GM10266 (cell line): ENCODE data around the gene FAM3C.

Source experiments
- DNase-seq: peaks from one replicate; pipeline ENCODE4 v3.0.0; 2012; ENCODE audit errors: extremely low spot score
- CTCF ChIP-seq: IDR thresholded peaks from 2 replicates; pipeline ENCODE4 v1.5.1; 2012; ENCODE audit warnings: mild to moderate bottlenecking, low read depth; ENCODE audit not compliant: control insufficient read depth, insufficient read depth; ENCODE audit errors: missing control alignments

The FAM3C gene

DNA sequence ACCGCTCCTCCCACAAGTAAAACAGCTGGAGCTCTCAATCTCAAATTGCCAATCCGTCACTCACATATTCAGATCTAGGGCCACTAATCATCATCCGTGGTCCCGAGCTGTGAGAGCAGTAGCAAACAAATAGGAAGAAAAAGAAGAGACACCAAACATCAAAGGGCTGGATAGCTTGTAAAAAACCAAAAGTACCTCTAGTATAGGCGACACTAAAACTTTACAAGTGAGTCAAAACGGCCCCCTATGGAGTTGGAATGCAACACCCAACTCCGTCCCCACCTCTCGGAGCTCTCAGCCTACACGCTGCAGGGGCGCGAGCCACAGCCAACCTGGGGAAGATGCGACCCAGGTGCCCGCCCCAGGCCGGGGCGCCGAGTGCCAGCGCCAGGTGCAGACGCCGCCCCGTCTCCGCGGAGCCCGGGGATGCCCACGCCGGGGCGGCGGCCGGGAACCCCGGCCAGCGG lies 581 bp downstream of the FAM3C start:
- peak; percentile 65 for DNase-seq
- TF ChIP-seq CTCF, result no peak

DNA sequence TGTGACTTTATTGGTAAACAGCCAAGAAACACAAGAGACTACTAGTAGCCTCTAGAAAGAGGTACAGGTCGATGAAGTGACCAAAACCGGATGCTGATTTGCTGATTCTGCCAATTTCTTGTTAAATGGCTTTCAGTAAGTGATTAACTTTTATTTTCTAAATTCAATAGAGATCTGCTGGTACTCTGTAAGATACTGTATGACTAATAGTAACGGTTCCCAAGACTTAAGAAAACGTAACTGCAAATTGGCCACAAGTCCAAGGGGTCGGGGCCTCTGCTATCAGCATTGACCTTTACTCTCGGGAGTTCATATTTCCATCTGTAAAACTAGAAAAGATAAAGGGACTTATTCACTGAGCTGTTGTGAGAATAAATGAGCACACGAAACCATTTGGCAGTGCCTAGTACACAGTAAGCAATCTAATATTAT lies 1.4 kb downstream of the FAM3C start:
- peak; percentile 28 for DNase-seq
- TF ChIP-seq CTCF, result no peak

- no peak for DNase-seq
Measured at GRCh38 chr7:121393005-121393366, 3.1 kb downstream of the FAM3C start.

GRCh38 chr7:121392277-121393004 lies 3.7 kb downstream of the FAM3C start:
- TF ChIP-seq CTCF, result no peak
- DNase-seq, result no peak

More at GRCh38 chr7:121393005-121393366, 3.1 kb downstream of the FAM3C start:
- no peak for TF ChIP-seq CTCF

DNA sequence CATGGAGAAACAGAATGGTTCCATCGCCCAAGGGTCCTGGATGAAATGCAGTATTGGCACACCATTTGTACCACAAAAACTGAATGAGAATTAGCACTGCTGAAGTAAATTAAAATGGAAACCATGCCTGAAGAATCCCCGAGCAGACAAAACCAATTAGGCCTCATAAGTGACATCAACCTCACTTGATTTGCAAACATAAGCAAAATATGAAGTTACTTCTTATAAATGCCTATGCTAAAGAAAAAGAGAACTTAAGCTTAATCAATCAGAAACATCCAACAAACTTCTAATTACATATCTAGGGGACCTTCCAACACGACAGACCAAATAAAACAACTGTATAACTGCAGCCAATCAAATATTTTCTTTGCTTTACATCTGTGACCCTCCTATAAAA lies 4.4 kb downstream of the FAM3C start:
- TF ChIP-seq CTCF, result no peak
- DNase-seq, result no peak

DNA sequence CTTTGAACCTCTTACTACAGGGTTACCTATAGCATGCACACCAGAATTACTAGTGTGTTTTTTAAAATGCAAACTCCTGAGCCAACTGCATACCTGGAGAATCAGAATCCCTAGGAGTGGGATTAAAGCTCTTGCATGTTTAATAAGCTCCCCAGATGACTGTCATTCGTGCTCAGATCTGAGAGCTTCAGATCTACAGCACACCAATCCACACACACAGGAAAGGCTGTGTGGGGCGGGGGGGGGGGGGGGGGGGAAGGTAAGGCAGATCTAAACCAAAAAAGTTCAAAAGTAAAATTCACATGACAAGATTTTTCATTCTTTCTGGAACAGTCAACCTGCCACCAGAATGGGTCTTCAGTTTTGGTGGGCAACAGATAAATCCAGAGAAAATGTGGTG lies 5.5 kb downstream of the FAM3C start:
- no peak for DNase-seq
- TF ChIP-seq CTCF, result no peak

- DNase-seq, result no peak
- no peak for TF ChIP-seq CTCF
Measured at GRCh38 chr7:121390109-121390508, 6.0 kb downstream of the FAM3C start.
